Measurements from ENCODE around the gene SEPTIN5. TPM values are rescaled to one million over a fixed set of nuclear protein-coding genes. Genes with fewer than 3 reads are reported as not detected.
A peak's percentile ranks its signal among the peaks of the same experiment; 100 is the strongest.

SEPTIN5 gene
- total and polyA plus RNA-seq, 9 of the 15 experiments (the other 6 are each of a cell fraction or from before 2014, with no cell fraction given), result 0.03 to 195 (median 119) TPM

DNA sequence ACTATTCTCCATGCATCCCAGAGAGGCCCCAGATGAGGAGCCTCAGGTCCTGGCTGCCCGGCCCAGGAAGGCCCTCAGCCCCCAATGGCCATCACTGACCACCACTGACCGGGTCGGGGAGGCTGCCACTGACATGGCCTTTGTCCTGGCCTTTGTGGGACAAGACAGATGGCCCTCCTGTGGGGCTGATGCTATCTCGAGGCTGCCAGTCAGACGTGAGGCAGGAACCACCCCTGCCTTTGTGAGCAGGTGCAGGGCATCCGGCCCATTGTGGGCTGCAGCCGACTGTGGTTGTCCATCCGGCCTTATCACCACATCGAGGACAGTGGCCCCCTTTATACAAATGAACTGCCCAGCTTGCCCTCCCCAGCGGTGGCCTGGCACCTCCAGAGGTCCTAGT, 14.5 kb downstream of the SEPTIN5 start:
- ChIA-PET CTCF (ENCODE audit: low intra/inter-chr PET ratio) (interaction anchor here (0.7 to 5.6 kb wide), 3 partner anchors 48 to 284 kb away, joined by 3 to 156 read pairs (median 3); no protein-coding TSS in a partner anchor), POLR2A (interaction anchor here (0.6 to 0.8 kb wide), 2 partner anchors 33 to 213 kb away, joined by 3 read pairs; partner anchors contain the start of genes COMT and TXNRD2)
- 49% methylated on average over 10 of the region's 10 CpGs for WGBS (ENCODE audit: insufficient coverage, low coverage, missing lambda C conversion rate)
- BruUV-seq (replicated peaks), result no TSS peak
- Histone ChIP-seq H3K36me3 (ENCODE audit: control insufficient read depth, insufficient read depth, low read length) (peaks cover 7% of the 10 kb centered on the region), H3K9me3 (replicated peaks; ENCODE audit: control insufficient read depth, insufficient read depth, low read depth, low read length) (0 out of 2 replicates have a peak, but pooled peaks cover 2% of the 10 kb centered on the region), H3K79me2 (ENCODE audit: control insufficient read depth, insufficient read depth, low read length) (peaks cover 11% of the 10 kb centered on the region; the same call in 2 of the 3 replicates), H3K27me3 (ENCODE audit: control insufficient read depth in 2 of 2, insufficient read depth in 2 of 2, low read length in 2 of 2) (peaks cover 0 to 4% of the 10 kb centered on the region in 2 experiments; a peak in 2 of 5 replicates), H3K4me3 (no peak overlapping the region), H3K9ac (ENCODE audit: insufficient read depth in 1 of 2, low read depth in 2 of 2, low read length in 2 of 2) (peak overlapping the region in 1 of 2 experiments; percentile 32; a peak in 2 of 4 replicates), H3K9me1 (ENCODE audit: control insufficient read depth, insufficient read depth, low read length) (peaks cover 2% of the 10 kb centered on the region), H3K4me1 (replicated peaks in 1 of 2; ENCODE audit: control insufficient read depth in 2 of 2, insufficient read depth in 2 of 2, low read length in 2 of 2) (peaks cover 20 to 69% of the 10 kb centered on the region in 2 experiments), H3K4me2 (ENCODE audit: insufficient read depth, low read length) (no peak overlapping the region), H3K27ac (ENCODE audit: extremely low read depth, low read depth, low read length) (no peak overlapping the region), H4K20me1 (replicated peaks; ENCODE audit: control insufficient read depth, insufficient read depth, low read length) (peaks cover 12% of the 10 kb centered on the region; the same call in 1 of the 2 replicates), H2AFZ (ENCODE audit: low read depth, low read length) (no peak overlapping the region)
- FAIRE-seq, result no peak
- no peak for DNase-seq (ENCODE audit: extremely low read depth in 1 of 4, low spot score in 3 of 4)
- intact Hi-C loops (cut with micrococcal nuclease), result no loop called here
- in situ Hi-C loops (cut with MboI), result loop anchor here (10.0 kb wide), 1 partner anchor 386 kb away; the partner anchor contains the start of genes RANBP1 and TRMT2A
- ATAC-seq, result no peak
- TF ChIP-seq KDM1A (IDR thresholded peaks at IDR 0.05), result no peak
- no peak for TF ChIP-seq RBM25 (IDR thresholded peaks at IDR 0.05; ENCODE audit: low read depth, low read length, severe bottlenecking)
- TF ChIP-seq YY1 (IDR thresholded peaks at IDR 0.05; ENCODE audit: borderline replicate concordance in 1 of 3, control insufficient read depth in 1 of 3, extremely low read depth in 1 of 3, insufficient read depth in 3 of 3, insufficient read length in 1 of 3, insufficient replicate concordance in 2 of 3, low read depth in 1 of 3, low read length in 2 of 3), result peak in 1 of 3 experiments; percentile 13
- peak; percentile 9 for TF ChIP-seq SAP30 (IDR thresholded peaks at IDR 0.05; ENCODE audit: borderline replicate concordance, insufficient read depth, low read depth, low read length, poor library complexity, severe bottlenecking)
- no peak for TF ChIP-seq ZNF766 (CRISPR knock-in tag; conservative IDR thresholded peaks at IDR 0.05)
- no peak for TF ChIP-seq KDM4B (IDR thresholded peaks at IDR 0.05; ENCODE audit: borderline replicate concordance in 2 of 2, low read depth in 1 of 2)
- TF ChIP-seq ZNF561 (CRISPR knock-in tag; conservative IDR thresholded peaks at IDR 0.05), result no peak
- TF ChIP-seq, protein P1, sequence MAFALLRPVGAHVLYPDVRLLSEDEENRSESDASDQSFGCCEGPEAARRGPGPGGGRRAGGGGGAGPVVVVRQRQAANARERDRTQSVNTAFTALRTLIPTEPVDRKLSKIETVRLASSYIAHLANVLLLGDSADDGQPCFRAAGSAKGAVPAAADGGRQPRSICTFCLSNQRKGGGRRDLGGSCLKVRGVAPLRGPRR (CRISPR knock-in tag; IDR thresholded peaks at IDR 0.05), result no peak
- TF ChIP-seq, protein P2, sequence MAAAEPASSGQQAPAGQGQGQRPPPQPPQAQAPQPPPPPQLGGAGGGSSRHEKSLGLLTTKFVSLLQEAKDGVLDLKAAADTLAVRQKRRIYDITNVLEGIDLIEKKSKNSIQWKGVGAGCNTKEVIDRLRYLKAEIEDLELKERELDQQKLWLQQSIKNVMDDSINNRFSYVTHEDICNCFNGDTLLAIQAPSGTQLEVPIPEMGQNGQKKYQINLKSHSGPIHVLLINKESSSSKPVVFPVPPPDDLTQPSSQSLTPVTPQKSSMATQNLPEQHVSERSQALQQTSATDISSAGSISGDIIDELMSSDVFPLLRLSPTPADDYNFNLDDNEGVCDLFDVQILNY (CRISPR knock-in tag; IDR thresholded peaks at IDR 0.05), result no peak
- TF ChIP-seq POLR2G (IDR thresholded peaks at IDR 0.05; ENCODE audit: low read depth, low read length), result peak; percentile 8; the same call in 1 of the 2 replicates
- no peak for TF ChIP-seq ZNF551 (CRISPR knock-in tag; IDR thresholded peaks at IDR 0.05)
- TF ChIP-seq, protein P3, sequence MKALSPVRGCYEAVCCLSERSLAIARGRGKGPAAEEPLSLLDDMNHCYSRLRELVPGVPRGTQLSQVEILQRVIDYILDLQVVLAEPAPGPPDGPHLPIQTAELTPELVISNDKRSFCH (CRISPR knock-in tag; IDR thresholded peaks at IDR 0.05), result no peak
- TF ChIP-seq, protein P3 (tag; IDR thresholded peaks at IDR 0.05), result peak; percentile 20; the same call in 1 of the 2 replicates
- no peak for TF ChIP-seq ZFP91 (CRISPR knock-in tag; IDR thresholded peaks at IDR 0.05)
